Esophagus squamous epithelium (tissue), 5 donors: ENCODE data around the gene CSNK1E. TPM values are rescaled to one million over a fixed set of nuclear protein-coding genes. Genes with fewer than 3 reads are reported as not detected.

Source experiments
- DNase-seq: peaks from one replicate; lab custom pipeline; 2025; lab: John Stamatoyannopoulos, UW
- H3K27ac ChIP-seq, 4 donors: fragments of 200-600 bp; sonication (generic); one replicate each; pipeline ENCODE4 v1.5.1; 2016 to 2019; ENCODE audit warnings: mild to moderate bottlenecking in 1 of 4
- H3K27me3 ChIP-seq, 4 donors: fragments of 200-600 bp; sonication (generic); 1 replicate in 3 of 4; 2 replicates in 1 of 4; pipeline versions ENCODE4 v1.5.1 to v1.6.0; 2017 to 2021; ENCODE audit warnings: antibody characterized with exemption in 1 of 4
- H3K36me3 ChIP-seq, 3 donors: fragments of 200-600 bp; sonication (generic); one replicate each; pipeline ENCODE4 v1.5.1; 2016 to 2019
- H3K4me1 ChIP-seq, 3 donors: fragments of 200-600 bp; sonication (generic); one replicate each; pipeline ENCODE4 v1.5.1; 2017 to 2019
- H3K4me3 ChIP-seq, 4 donors: fragments of 200-600 bp; sonication (generic); 1 replicate in 3 of 4; 2 replicates in 1 of 4; pipeline ENCODE4 v1.5.1; 2016 to 2019; ENCODE audit warnings: mild to moderate bottlenecking in 2 of 4, moderate library complexity in 1 of 4
- H3K9me3 ChIP-seq, 3 donors: fragments of 200-600 bp; sonication (generic); one replicate each; pipeline ENCODE4 v1.5.1; 2016 to 2019
- POLR2A ChIP-seq, 4 donors: fragments of 450-650 bp; IDR thresholded peaks; one replicate each; pipeline ENCODE4 v1.6.1; 2017; ENCODE audit warnings: antibody characterized with exemption in 4 of 4, mild to moderate bottlenecking in 4 of 4, moderate library complexity in 3 of 4
- WGBS, 2 donors: methylation state at CpG; one replicate each; pipeline ENCODE4 v1.1.5; 2018; 5-methylcytosine and 5-hydroxymethylcytosine counted together
- intact Hi-C: fragments of 100-400 bp; cut with DNase I; formaldehyde crosslinking; loops from one replicate; pipeline ENCODE4 v1.15.0; 2022
- total RNA-seq, 4 donors: library from RNA; depleted of rRNA; stranded (reverse); fragments of >200 nt; gene quantifications; one replicate each; pipeline ENCODE4 v1.1.0, GENCODE V29; 2016
- TF ChIP-seq, protein P1 (sequence below), 6 experiments: fragments of 450-650 bp in 4 of 6; fragments of 200-600 bp in 2 of 6; sonication (generic) in 2 of 6; IDR thresholded peaks; one replicate each; pipeline ENCODE4 v1.5.1; 2016 to 2019; ENCODE audit warnings: antibody characterized with exemption in 6 of 6, mild to moderate bottlenecking in 4 of 6, moderate library complexity in 4 of 6
- donor health status: DM: yes; HTN: yes; CAD: no.

The CSNK1E gene
- total RNA-seq, 4 donors from 2014 or later: 40.8 to 94.4 (median 55.9) TPM

GRCh38 chr22:38271101-38271500 lies 46.1 kb downstream of the CSNK1E start:
- Histone ChIP-seq H3K4me1 (peaks cover 16 to 80% (median 38%) of the 10 kb centered on the region in 3 donors), H3K27me3 (no peaks in the 10 kb centered on the region), H3K4me3 (peak overlapping the region in 2 of 4 donors; percentile 99 to 100), H3K9me3 (no peaks in the 10 kb centered on the region), H3K27ac (peak overlapping the region; percentile 28 to 95 (median 66)), H3K36me3 (no peaks in the 10 kb centered on the region)
- intact Hi-C loops: no loop called here
- WGBS, 2 donors: 73 to 77% methylated on average over 7 of the region's 7 CpGs
- TF ChIP-seq, protein P1, sequence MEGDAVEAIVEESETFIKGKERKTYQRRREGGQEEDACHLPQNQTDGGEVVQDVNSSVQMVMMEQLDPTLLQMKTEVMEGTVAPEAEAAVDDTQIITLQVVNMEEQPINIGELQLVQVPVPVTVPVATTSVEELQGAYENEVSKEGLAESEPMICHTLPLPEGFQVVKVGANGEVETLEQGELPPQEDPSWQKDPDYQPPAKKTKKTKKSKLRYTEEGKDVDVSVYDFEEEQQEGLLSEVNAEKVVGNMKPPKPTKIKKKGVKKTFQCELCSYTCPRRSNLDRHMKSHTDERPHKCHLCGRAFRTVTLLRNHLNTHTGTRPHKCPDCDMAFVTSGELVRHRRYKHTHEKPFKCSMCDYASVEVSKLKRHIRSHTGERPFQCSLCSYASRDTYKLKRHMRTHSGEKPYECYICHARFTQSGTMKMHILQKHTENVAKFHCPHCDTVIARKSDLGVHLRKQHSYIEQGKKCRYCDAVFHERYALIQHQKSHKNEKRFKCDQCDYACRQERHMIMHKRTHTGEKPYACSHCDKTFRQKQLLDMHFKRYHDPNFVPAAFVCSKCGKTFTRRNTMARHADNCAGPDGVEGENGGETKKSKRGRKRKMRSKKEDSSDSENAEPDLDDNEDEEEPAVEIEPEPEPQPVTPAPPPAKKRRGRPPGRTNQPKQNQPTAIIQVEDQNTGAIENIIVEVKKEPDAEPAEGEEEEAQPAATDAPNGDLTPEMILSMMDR (IDR thresholded peaks at IDR 0.05): no peak
- TF ChIP-seq POLR2A (IDR thresholded peaks at IDR 0.05): no peak
- DNase-seq: no peak

DNA sequence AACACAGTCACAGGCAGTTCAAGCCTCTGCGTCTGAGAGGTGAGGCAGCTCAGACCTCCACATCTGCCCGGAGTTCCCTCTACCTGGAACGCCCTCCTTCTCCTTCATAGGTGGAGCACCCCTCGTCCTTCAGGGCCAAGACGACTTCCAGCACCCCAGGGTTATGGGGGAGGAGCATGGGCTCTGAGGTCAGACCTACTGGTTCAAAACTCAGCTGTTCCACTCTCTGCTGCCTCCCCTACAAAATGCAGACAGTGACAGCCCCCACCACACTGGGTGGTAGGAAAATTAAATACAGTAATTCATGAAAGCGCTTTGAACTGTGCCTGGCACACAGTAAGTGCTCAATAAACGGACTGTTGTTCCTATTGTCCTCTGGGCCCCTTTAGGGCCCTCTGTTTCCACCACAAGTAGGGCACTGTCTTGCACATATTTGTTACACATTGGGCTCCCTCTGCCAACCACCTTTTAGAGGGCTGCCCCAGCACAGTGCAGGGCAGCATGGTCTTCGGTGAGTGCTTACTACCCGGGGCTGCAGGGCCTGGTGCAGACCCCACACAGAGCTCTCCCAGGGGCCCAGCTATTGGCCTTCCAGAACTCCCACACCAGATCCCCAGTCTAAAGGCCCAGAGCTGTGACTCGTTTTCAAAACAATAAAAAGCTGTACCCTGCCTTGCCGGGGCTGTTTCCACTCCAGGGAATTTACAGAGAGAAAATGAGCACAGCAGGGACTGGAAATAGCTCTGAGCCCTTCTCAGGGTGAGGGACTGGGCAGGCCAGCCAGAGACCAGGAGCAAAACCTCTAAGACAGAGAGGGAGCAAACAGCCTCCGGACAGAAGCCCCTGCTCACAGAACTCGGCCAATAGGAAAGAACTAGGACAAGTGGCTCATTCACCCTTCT lies 46.9 kb downstream of the CSNK1E start:
- Histone ChIP-seq H3K9me3 (no peaks in the 10 kb centered on the region), H3K27me3 (no peaks in the 10 kb centered on the region), H3K36me3 (no peaks in the 10 kb centered on the region), H3K27ac (peak overlapping the region; percentile 28 to 95 (median 66)), H3K4me1 (peaks cover 19 to 80% (median 43%) of the 10 kb centered on the region in 3 donors), H3K4me3 (peak overlapping the region in 2 of 4 donors; percentile 99 to 100)
- intact Hi-C loops: no loop called here
- no peak for DNase-seq
- no peak for TF ChIP-seq POLR2A (IDR thresholded peaks at IDR 0.05)
- TF ChIP-seq, protein P1 (IDR thresholded peaks at IDR 0.05): no peak
- WGBS, 2 donors: 70 to 74% methylated on average over 6 to 9 of the region's 13 CpGs

GRCh38 chr22:38269466-38269865 lies 47.8 kb downstream of the CSNK1E start:
- H3K27ac ChIP-seq: peak overlapping the region in 1 of 4 donors; percentile 16
- 88 to 96% methylated on average over 6 to 7 of the region's 7 CpGs for WGBS, 2 donors
- H3K9me3 ChIP-seq: no peaks in the 10 kb centered on the region
- peaks cover 0 to 2% (median 0%) of the 10 kb centered on the region in 3 donors for H3K36me3 ChIP-seq
- peaks cover 19 to 83% (median 43%) of the 10 kb centered on the region in 3 donors for H3K4me1 ChIP-seq
- TF ChIP-seq, protein P1 (IDR thresholded peaks at IDR 0.05): no peak
- no peak for TF ChIP-seq POLR2A (IDR thresholded peaks at IDR 0.05)
- no peak overlapping the region for H3K4me3 ChIP-seq
- DNase-seq: no peak
- no peaks in the 10 kb centered on the region for H3K27me3 ChIP-seq
- intact Hi-C loops: no loop called here

DNA sequence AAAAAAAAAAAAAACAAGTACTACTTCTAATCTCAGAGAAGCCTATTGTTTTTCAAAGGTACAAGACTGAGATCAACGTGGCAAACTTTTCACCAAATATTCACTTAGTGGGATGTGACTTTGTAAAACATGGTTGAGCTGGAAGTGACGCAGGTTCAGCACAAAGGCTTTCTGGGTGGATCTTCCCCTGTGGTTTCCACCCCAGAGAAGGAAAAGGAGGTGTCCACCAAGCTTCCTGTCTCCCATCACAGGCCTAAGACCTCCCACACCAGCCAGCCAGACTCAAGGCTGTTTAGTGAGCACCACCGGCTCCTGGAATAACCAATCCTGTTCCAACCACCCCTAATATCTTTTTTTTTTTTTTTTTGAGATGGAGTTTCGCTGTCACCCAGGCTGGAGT lies 50.1 kb downstream of the CSNK1E start:
- WGBS, 2 donors: 68 to 69% methylated on average over 4 of the region's 4 CpGs
- no peak for DNase-seq
- Histone ChIP-seq H3K36me3 (peaks cover 0 to 20% (median 0%) of the 10 kb centered on the region in 3 donors), H3K27ac (peak overlapping the region in 3 of 4 donors; percentile 62 to 73 (median 64)), H3K27me3 (no peaks in the 10 kb centered on the region), H3K4me3 (no peak overlapping the region), H3K9me3 (no peaks in the 10 kb centered on the region), H3K4me1 (peaks cover 17 to 80% (median 44%) of the 10 kb centered on the region in 3 donors)
- TF ChIP-seq, protein P1 (IDR thresholded peaks at IDR 0.05): no peak
- TF ChIP-seq POLR2A (IDR thresholded peaks at IDR 0.05): no peak
- intact Hi-C loops: no loop called here

DNA sequence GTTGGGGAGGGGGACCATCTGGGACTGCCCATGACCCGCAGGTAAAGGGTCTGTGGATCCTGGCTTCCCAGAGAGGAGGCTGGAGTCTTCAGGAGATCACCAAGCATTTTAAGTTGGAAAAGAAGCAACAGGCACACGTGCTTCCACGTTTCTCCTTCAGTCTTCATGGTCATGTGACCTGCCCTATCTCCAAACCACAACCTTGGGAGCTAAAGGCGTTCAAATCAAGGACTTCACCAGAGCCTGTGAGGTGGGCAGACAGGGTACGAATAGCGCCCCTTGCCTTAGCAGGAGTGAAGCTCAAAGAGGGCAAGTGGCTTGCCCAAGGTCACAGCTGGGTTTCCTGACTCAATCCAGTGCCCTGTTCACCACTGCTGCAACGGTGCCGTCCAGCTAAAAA lies 51.1 kb downstream of the CSNK1E start:
- intact Hi-C loops: no loop called here
- Histone ChIP-seq H3K4me1 (peaks cover 8 to 80% (median 44%) of the 10 kb centered on the region in 3 donors), H3K9me3 (no peaks in the 10 kb centered on the region), H3K27me3 (no peaks in the 10 kb centered on the region), H3K4me3 (no peak overlapping the region), H3K27ac (peak overlapping the region; percentile 10 to 73 (median 63)), H3K36me3 (peaks cover 0 to 20% (median 0%) of the 10 kb centered on the region in 3 donors)
- DNase-seq: no peak
- TF ChIP-seq, protein P1 (IDR thresholded peaks at IDR 0.05): no peak
- TF ChIP-seq POLR2A (IDR thresholded peaks at IDR 0.05): no peak
- WGBS, 2 donors: 34 to 73% methylated on average over 3 to 4 of the region's 8 CpGs
